HepG2 (cell line): ENCODE results near the gene CMIP. TPM values are rescaled to one million over a fixed set of nuclear protein-coding genes. Genes with fewer than 3 reads are reported as not detected.

Experiments used
- BRCA1 ChIP-seq: sonication (generic); formaldehyde crosslinking; IDR thresholded peaks from 2 replicates; pipeline ENCODE4 v1.4.0; 2020; ENCODE audit warnings: missing genetic modification reagents
- FOSL2 ChIP-seq: sonication (generic); formaldehyde crosslinking; IDR thresholded peaks from 2 replicates; pipeline ENCODE4 v1.4.0; 2020; ENCODE audit warnings: missing genetic modification reagents
- HOXA3 ChIP-seq: sonication (generic); formaldehyde crosslinking; IDR thresholded peaks from 2 replicates; pipeline ENCODE4 v1.5.0; 2020; ENCODE audit warnings: missing genetic modification reagents
- HOXA9 ChIP-seq: sonication (generic); formaldehyde crosslinking; IDR thresholded peaks from 2 replicates; pipeline ENCODE4 v1.8.1; 2022; ENCODE audit warnings: missing genetic modification reagents, mild to moderate bottlenecking, moderate library complexity, borderline replicate concordance
- KLF12 ChIP-seq: sonication (generic); formaldehyde crosslinking; IDR thresholded peaks from 2 replicates; pipeline ENCODE4 v1.4.0; 2020; ENCODE audit warnings: missing genetic modification reagents, borderline replicate concordance
- NBN ChIP-seq: fragments of 450-650 bp; conservative IDR thresholded peaks from 2 replicates; pipeline ENCODE4 v1.6.1; 2017
- NCOR1 ChIP-seq: fragments of 200-600 bp; sonication (generic); IDR thresholded peaks from 2 replicates; pipeline ENCODE4 v1.7.0; 2017; ENCODE audit warnings: antibody characterized with exemption, low read length, borderline replicate concordance
- PHB2 ChIP-seq: fragments of 450-650 bp; IDR thresholded peaks from 2 replicates; pipeline ENCODE4 v1.6.1; 2018; ENCODE audit not compliant: partially characterized antibody
- RXRB ChIP-seq: IDR thresholded peaks from 2 replicates; pipeline ENCODE4 v1.6.1; 2016; ENCODE audit warnings: borderline replicate concordance, missing genetic modification reagents, missing compliant biosample characterization
- TBX2 ChIP-seq: sonication (generic); formaldehyde crosslinking; IDR thresholded peaks from 2 replicates; pipeline ENCODE4 v1.5.0; 2020; ENCODE audit warnings: missing genetic modification reagents, mild to moderate bottlenecking, borderline replicate concordance
- YEATS2 ChIP-seq: sonication (generic); formaldehyde crosslinking; IDR thresholded peaks from 2 replicates; pipeline ENCODE4 v1.4.0; 2020; ENCODE audit warnings: missing genetic modification reagents, borderline replicate concordance
- ZFP90 ChIP-seq: sonication (generic); formaldehyde crosslinking; IDR thresholded peaks from 2 replicates; pipeline ENCODE4 v1.8.0; 2022; ENCODE audit warnings: missing genetic modification reagents, mild to moderate bottlenecking, inconsistent platforms, borderline replicate concordance
- ZKSCAN5 ChIP-seq: sonication (generic); formaldehyde crosslinking; IDR thresholded peaks from 2 replicates; pipeline ENCODE4 v1.5.1; 2020; ENCODE audit warnings: mild to moderate bottlenecking, missing genetic modification reagents
- ZNF235 ChIP-seq: sonication (generic); formaldehyde crosslinking; IDR thresholded peaks from 2 replicates; pipeline ENCODE4 v1.8.1; 2023; ENCODE audit warnings: mild to moderate bottlenecking, missing genetic modification reagents, borderline replicate concordance
- ZNF296 ChIP-seq: sonication (generic); formaldehyde crosslinking; conservative IDR thresholded peaks from 2 replicates; pipeline ENCODE4 v1.5.0; 2020; ENCODE audit warnings: mild to moderate bottlenecking, missing genetic modification reagents
- ZNF317 ChIP-seq: sonication (generic); formaldehyde crosslinking; IDR thresholded peaks from 2 replicates; pipeline ENCODE4 v1.5.0; 2020; ENCODE audit warnings: mild to moderate bottlenecking, missing genetic modification reagents
- ZNF34 ChIP-seq: sonication (generic); formaldehyde crosslinking; IDR thresholded peaks from 2 replicates; pipeline ENCODE4 v1.4.0; 2020; ENCODE audit warnings: mild to moderate bottlenecking, missing genetic modification reagents, borderline replicate concordance
- ZNF598 ChIP-seq: sonication (generic); formaldehyde crosslinking; IDR thresholded peaks from 2 replicates; pipeline ENCODE4 v1.5.1; 2020; ENCODE audit warnings: mild to moderate bottlenecking, missing genetic modification reagents, borderline replicate concordance
- ZNF660 ChIP-seq: sonication (generic); formaldehyde crosslinking; IDR thresholded peaks from 2 replicates; pipeline ENCODE4 v1.5.1; 2020; ENCODE audit warnings: mild to moderate bottlenecking, low read depth, missing genetic modification reagents, borderline replicate concordance
- polyA plus RNA-seq, 8 experiments: library from polyadenylated mRNA; depleted of rRNA in 3 of 8; stranded (reverse) in 7 of 8; unstranded in 1 of 8; fragments of >200 nt; fragmentation: Illumina TruSeq in 4 of 8; extraction: Trizol in 4 of 8; gene quantifications; 2 replicates each; pipeline versions ENCODE4 v1.2.1 to v1.2.3, GENCODE V29; 2011 to 2016; ENCODE audit warnings: low read depth in 4 of 8, missing spikeins in 1 of 8, mixed read lengths in 1 of 8; ENCODE audit not compliant: insufficient read depth in 1 of 8
- total RNA-seq, 5 experiments: library from RNA; depleted of rRNA; stranded (reverse); fragments of >200 nt; fragmentation: Illumina TruSeq; extraction: Trizol; gene quantifications; 2 replicates each; pipeline ENCODE4 v1.2.3, GENCODE V29; 2016; ENCODE audit warnings: low read depth in 1 of 5
- TF ChIP-seq, protein P1 (sequence below): sonication (generic); formaldehyde crosslinking; IDR thresholded peaks from 2 replicates; pipeline ENCODE4 v1.8.0; 2022; ENCODE audit warnings: mild to moderate bottlenecking, missing genetic modification reagents, moderate library complexity
- TF ChIP-seq, protein P2 (sequence below): sonication (generic); formaldehyde crosslinking; IDR thresholded peaks from 2 replicates; pipeline ENCODE4 v1.8.0; 2022; ENCODE audit warnings: mild to moderate bottlenecking, missing genetic modification reagents; ENCODE audit not compliant: insufficient replicate concordance
- TF ChIP-seq, protein P3 (sequence below): IDR thresholded peaks from 2 replicates; pipeline ENCODE4 v1.4.0; 2020; ENCODE audit warnings: mild to moderate bottlenecking, missing genetic modification reagents
- TF ChIP-seq, protein P4 (sequence below): IDR thresholded peaks from 2 replicates; pipeline ENCODE4 v1.6.1; 2018; ENCODE audit warnings: missing genetic modification reagents

The CMIP gene
- total and polyA plus RNA-seq, 2 of the 13 experiments (the other 11 are each of a cell fraction or from before 2014, with no cell fraction given) = 10.9 to 18.1 TPM

DNA sequence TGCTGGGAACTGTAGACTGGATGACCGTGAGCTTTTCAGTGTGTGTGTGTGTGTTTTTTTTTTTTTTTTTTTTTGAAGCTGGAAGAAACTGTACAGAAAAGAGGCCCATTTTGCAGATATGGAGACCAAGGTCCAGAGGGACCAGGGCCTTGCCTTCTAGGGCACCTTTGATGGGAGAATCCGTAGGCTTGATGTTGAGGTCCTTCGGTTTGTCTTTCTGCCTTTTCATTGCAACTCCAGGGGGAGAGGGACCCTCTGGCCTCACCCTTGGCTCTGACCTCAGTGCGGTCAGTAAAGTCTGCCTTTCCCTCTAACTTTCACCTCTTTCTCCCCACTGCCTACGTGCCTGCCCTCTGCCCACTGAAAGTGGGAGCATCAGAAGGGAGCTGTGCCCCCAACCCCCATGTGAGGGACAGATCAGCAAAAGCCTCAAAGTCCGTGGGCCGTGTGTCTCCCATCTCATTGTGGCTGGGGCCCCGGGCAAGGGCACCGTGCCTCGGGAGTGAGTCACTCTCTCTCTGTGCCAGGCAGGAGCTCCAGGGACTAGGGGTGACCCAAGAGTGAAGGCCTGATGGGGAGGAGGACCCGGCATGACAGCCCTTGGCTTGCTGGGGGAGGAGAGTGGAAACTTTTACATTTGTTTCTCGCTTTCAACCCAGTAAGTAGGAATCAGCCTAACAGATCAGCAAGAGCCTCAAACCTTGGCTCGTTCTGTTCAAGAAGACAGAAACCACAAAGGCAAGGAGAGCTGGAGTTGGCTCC is 123.6 kb downstream of the CMIP start (continued):
- TF ChIP-seq BRCA1 = no peak
- no peak for TF ChIP-seq YEATS2
- TF ChIP-seq ZNF296 = no peak
- no peak; the same call in 1 of the 2 replicates for TF ChIP-seq HOXA3 (CRISPR knock-in tag)
- TF ChIP-seq NBN = no peak
- TF ChIP-seq RXRB (CRISPR knock-in tag) = no peak; the same call in 1 of the 2 replicates
- TF ChIP-seq PHB2 = no peak
- TF ChIP-seq ZNF235 (CRISPR knock-in tag) = no peak
- TF ChIP-seq, protein P1, sequence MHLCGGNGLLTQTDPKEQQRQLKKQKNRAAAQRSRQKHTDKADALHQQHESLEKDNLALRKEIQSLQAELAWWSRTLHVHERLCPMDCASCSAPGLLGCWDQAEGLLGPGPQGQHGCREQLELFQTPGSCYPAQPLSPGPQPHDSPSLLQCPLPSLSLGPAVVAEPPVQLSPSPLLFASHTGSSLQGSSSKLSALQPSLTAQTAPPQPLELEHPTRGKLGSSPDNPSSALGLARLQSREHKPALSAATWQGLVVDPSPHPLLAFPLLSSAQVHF (CRISPR knock-in tag) = no peak
- TF ChIP-seq NCOR1 = no peak
- TF ChIP-seq KLF12 = no peak
- TF ChIP-seq ZNF34 (CRISPR knock-in tag) = no peak
- TF ChIP-seq FOSL2 (CRISPR knock-in tag) = peak; percentile 97
- no peak for TF ChIP-seq ZNF317 (CRISPR knock-in tag)
- 0 out of 2 replicates have a peak, but pooled peaks have one; percentile 48 for TF ChIP-seq ZNF598 (CRISPR knock-in tag)
- TF ChIP-seq, protein P2, sequence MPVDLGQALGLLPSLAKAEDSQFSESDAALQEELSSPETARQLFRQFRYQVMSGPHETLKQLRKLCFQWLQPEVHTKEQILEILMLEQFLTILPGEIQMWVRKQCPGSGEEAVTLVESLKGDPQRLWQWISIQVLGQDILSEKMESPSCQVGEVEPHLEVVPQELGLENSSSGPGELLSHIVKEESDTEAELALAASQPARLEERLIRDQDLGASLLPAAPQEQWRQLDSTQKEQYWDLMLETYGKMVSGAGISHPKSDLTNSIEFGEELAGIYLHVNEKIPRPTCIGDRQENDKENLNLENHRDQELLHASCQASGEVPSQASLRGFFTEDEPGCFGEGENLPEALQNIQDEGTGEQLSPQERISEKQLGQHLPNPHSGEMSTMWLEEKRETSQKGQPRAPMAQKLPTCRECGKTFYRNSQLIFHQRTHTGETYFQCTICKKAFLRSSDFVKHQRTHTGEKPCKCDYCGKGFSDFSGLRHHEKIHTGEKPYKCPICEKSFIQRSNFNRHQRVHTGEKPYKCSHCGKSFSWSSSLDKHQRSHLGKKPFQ (CRISPR knock-in tag) = no peak
- no peak for TF ChIP-seq ZFP90 (CRISPR knock-in tag)
- TF ChIP-seq, protein P3, sequence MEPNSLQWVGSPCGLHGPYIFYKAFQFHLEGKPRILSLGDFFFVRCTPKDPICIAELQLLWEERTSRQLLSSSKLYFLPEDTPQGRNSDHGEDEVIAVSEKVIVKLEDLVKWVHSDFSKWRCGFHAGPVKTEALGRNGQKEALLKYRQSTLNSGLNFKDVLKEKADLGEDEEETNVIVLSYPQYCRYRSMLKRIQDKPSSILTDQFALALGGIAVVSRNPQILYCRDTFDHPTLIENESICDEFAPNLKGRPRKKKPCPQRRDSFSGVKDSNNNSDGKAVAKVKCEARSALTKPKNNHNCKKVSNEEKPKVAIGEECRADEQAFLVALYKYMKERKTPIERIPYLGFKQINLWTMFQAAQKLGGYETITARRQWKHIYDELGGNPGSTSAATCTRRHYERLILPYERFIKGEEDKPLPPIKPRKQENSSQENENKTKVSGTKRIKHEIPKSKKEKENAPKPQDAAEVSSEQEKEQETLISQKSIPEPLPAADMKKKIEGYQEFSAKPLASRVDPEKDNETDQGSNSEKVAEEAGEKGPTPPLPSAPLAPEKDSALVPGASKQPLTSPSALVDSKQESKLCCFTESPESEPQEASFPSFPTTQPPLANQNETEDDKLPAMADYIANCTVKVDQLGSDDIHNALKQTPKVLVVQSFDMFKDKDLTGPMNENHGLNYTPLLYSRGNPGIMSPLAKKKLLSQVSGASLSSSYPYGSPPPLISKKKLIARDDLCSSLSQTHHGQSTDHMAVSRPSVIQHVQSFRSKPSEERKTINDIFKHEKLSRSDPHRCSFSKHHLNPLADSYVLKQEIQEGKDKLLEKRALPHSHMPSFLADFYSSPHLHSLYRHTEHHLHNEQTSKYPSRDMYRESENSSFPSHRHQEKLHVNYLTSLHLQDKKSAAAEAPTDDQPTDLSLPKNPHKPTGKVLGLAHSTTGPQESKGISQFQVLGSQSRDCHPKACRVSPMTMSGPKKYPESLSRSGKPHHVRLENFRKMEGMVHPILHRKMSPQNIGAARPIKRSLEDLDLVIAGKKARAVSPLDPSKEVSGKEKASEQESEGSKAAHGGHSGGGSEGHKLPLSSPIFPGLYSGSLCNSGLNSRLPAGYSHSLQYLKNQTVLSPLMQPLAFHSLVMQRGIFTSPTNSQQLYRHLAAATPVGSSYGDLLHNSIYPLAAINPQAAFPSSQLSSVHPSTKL (CRISPR knock-in tag) = peak; percentile 55; the same call in 1 of the 2 replicates
- no peak for TF ChIP-seq TBX2 (CRISPR knock-in tag)
- TF ChIP-seq HOXA9 (CRISPR knock-in tag) = no peak
- no peak for TF ChIP-seq ZKSCAN5
- TF ChIP-seq ZNF660 (CRISPR knock-in tag) = no peak
- TF ChIP-seq, protein P4, sequence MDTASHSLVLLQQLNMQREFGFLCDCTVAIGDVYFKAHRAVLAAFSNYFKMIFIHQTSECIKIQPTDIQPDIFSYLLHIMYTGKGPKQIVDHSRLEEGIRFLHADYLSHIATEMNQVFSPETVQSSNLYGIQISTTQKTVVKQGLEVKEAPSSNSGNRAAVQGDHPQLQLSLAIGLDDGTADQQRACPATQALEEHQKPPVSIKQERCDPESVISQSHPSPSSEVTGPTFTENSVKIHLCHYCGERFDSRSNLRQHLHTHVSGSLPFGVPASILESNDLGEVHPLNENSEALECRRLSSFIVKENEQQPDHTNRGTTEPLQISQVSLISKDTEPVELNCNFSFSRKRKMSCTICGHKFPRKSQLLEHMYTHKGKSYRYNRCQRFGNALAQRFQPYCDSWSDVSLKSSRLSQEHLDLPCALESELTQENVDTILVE (CRISPR knock-in tag) = no peak
